ENCODE measurements around the gene NPIPB8.
"Not testable (repeated sequence)": the region's sequence is repeated elsewhere in the genome, so short reads cannot be mapped to it uniquely, and the experiment has no call there.

The NPIPB8 gene

DNA sequence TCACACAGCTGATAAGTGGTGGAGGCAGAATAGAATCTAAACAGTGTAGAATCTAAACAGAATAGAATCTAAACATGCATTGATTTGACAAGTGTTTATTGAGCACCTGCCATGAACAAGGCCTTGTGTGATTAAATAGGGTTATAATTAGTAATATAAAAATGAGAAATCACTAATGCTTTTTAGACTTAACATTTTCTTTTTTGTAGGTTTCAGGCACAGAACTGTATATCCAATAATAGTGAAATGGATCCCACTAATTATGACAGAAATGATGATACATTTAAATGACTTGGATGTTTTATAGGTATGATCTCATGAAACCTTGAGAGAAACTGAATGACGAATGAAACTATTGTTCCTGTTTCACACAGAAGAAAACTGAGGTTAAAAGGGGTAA, at the start of gene NPIPB8:
Gene NPIPB8 (plus strand): TSS at position 301 of the 400 bp plus-strand sequence. CDS start 296 bp downstream, outside the sequence.
- not testable (repeated sequence) for DNase-seq (ENCODE audit: low read depth)

DNA sequence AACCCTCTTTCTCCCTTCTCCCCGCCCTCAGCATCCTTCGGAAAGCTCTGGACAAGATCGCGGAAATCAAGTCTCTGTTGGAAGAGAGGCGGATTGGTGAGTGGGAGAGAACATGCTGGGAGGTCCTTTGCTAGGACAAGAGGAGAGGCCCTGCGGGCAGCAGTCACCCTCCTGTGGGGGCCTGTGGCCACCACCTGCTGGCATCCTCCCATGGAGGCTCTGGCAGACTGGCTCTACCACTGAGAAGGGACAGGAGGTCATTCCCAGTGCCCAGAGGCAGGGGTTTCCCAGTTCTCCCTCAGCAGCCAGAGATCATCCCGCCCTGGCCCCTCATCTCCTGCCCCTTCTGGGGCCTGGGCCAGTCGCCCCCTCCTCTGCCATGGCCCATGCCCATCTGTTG, 48.8 kb upstream of the NPIPB8 start:
- no peak for DNase-seq (ENCODE audit: low read depth)

DNA sequence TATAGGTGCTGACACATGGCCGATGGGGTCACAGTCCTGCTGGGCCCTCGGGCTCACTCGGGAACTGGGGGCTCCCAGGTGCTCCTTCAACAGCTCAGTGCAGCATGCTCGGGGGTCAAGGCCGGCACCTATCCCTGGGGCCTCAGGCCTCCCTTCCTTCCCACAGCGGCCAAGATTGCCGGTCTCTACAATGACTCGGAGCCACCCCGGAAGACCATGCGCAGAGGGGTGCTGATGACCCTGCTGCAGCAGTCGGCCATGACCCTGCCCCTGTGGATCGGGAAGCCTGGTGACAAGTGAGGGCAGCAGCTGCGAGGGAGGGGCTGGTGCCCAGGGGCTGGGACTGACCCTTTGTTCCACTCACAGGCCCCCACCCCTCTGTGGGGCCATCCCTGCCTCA, 47.9 kb upstream of the NPIPB8 start:
- no peak for DNase-seq (ENCODE audit: low read depth)

DNA sequence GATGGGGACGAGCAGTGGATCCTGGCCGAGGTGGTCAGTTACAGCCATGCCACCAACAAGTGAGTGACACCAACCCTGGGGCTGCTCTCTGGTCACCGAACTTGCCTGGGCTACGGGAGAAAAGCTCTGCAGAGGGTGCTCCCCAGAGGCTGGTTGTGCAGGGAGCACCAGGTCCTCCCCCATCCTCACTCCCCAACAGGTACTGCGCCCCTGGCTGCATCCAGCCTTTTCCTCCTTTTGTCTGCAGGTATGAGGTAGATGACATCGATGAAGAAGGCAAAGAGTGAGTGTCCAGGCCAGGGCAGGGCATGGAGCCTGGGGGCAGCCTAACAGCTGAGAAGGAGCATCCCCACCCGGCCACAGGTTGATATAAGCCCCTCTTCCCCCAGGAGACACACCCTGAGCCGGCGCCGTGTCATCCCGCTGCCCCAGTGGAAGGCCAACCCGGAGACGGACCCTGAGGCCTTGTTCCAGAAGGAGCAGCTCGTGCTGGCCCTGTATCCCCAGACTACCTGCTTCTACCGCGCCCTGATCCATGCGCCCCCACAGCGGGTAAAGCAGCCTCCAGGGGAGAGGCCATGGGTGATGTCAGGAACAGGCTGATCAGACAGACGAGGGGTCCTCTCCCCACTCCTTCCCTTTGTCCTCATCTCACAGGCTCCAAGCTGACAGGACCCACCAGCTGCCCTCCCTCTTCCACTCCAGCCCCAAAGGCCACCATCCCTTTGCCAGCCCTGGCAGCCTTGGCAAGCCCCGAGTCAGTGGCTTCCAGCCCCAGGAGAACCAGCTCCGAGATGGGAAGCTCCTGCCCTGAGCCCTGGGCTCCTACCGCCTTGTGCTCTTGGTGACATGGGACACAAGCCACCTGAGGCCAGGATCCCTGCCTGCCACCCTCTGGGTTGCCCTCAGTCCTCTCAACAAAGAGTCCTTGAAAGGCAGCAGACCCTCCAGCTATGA, 47.2 kb upstream of the NPIPB8 start:
- DNase-seq (ENCODE audit: low read depth): no peak

DNA sequence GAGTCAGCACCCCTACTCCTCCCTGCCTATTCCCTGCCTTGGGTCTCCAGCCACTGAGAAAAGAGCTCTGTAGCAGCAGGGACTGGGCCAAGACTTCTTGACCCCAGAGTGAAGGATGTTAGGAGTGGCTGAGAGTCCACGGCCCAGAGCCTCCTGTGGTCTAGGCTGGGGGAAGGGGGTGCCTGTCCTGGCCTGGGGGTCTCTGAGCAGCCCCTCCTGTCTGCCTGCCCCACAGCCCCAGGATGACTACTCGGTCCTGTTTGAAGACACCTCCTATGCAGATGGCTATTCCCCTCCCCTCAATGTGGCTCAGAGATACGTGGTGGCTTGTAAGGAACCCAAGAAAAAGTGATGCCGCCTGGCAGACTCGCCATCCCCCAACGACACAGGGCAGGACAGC, 46.5 kb upstream of the NPIPB8 start:
- DNase-seq (ENCODE audit: low read depth): no peak

DNA sequence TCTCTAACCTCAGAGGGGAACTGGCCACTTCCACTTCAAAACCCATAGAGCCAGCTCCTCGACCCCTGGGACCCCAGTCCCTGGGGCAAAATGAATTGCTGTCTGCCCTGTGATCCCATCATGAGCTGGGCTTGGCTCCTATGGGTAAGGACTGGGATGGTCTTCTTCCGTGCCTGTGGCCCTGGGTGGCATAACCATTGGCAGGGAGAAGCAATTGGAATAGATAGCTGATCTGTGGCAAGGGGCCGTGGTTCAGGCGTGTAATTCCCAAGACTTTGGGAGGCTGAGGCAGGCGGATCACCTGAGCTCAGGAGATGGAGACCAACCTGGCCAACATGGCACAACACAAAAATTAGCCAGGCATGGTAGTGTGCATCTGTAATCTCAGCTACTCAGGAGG, 45.4 kb upstream of the NPIPB8 start:
- no peak for DNase-seq (ENCODE audit: low read depth)

DNA sequence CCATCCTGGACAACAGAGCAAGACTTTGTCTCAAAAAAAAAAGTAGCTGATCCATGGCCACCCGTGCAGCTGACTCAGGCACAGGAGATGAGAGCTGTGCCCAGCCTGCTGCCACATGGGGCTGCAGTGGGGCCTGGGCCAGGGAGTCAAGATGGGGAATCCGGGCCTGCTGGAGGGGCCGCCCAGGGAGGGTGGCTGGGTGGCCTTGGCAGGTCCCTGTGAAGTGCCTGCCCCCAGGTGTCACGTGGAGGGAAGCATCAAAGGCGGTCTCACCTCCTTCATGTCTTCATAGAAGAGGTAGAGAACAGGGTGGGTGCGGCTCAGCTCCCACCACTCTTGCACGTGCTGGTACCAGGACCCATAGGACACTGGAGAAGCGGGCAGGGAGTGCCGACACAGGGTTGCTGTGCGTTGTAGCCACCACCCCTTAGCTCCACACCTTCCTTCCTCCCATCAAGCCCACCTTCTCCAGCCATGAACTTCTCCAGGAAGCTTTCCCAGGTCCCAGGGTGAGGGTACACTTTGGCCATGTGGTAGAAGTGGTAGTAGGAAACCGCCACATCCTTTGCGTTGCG, 44.8 kb upstream of the NPIPB8 start:
- no peak for DNase-seq (ENCODE audit: low read depth)

DNA sequence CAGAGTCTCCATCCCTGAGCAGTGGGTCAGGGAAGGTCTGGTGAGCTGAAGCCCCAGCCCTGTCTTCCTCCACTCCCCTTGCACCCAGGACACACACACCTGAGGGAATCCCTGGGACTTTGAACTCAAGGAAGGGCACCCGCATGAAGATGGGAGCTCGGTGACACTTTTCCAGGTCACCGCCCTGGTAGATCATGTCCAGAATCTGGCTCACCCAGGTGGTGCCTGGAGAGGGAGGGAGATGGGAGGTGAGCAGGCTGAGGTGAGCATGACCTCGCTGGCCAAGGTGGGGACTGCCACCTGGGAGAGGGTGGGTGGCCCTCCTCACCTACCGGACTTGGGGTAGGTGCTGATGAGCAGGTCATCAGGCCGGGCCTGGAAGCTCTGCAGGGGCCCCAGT, 42.4 kb upstream of the NPIPB8 start:
- not testable (repeated sequence) for DNase-seq (ENCODE audit: low read depth)

DNA sequence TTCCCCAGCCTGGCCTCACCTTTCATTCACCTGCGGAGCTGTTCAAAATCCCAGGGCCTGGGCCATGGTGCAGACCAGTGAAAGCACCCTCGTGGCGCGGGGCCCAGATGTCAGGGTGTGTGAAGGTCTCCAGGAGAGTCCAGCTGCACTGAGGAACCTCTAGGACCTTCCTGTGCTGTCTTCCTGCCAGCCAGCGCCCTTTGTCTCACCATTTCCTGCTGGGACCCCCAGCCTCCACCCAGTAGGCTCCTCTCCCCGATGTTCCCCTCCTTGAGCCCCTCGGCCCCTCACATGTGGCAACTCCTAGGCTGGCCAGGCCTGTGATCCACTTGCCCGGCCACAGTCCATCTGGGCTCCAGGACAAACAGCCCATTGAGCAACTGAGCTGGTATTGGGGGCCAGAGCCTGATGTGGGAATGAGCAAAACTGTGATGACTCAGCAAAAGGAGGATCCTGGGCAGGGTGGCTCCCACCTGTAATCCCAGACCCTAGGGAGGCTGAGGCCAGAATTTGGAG, 41.7 kb upstream of the NPIPB8 start:
- no peak for DNase-seq (ENCODE audit: low read depth)

DNA sequence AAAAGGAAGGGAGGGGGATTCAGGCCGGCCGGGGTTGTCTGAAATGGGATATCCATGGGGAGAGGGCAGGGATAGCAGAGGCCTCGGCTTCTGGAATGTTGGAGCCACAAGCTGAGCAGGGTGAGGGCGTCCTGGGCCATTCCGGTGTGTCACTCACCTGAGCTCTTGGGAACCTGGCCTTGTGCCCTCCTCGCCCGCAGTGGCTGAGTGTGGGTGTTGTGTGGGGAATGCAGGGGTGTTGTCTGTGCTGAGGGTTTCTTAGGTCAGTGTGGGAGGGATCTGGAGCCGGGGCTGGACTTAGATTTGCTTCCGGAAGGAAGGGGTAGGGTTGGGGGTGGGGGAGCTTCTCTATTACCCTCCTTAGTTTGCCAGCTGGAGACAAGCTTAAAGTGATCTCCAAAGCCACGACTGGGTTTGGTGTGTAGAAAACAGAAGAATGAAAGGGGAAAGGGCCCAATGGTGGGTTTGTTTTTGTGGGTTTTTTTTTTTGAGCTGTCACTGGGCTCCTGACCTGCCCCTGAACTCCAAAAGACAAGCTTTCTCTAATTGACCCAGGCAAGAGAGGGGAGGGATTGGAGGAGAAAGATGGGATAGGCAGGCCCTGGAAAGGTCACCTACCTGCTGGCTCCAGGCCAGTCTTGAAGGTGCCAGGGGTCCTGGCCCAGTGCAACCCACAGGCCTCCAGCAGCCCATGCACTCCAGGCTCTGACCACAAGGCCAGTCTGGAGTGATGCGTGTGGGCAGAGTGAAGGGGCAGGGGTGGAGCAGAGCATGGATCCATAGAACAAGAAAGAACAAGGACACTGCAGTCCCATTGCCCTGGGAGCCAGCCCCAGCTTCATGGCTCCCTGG, 40.8 kb upstream of the NPIPB8 start, which contains the start of gene SULT1A2:
Gene SULT1A2 (minus strand): TSS at position 211 of the 852 bp plus-strand sequence. CDS start 1,120 bp downstream, outside the sequence.
- DNase-seq (ENCODE audit: low read depth): no peak

DNA sequence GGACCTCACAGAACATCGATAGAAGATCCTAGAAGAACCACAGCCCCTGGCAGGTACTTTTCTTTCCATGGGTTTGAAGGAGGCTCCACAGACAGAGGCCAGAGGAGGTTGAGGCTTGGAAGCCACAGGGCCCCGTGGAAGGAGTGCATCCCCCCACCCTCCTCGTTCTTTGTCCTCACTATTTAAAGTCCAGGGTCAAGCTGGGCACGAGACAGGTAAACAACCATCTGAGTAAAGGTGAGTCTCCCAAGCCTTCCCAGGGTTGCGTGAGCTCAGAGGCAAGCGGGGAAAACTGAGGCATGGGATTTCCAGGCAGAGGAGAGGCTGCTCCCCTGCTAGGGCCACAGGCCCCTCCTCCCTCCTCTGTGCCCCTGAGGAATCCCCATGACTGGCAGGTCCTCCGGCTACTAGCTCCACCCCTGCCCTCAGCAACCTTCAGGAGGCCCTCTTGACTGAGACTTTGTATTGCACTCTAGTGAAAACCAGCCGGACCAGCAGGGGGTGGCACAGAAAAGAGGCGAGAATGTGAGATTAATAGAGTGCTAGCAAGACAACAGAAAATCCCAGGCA, 40.1 kb upstream of the NPIPB8 start:
- no peak for DNase-seq (ENCODE audit: low read depth)

DNA sequence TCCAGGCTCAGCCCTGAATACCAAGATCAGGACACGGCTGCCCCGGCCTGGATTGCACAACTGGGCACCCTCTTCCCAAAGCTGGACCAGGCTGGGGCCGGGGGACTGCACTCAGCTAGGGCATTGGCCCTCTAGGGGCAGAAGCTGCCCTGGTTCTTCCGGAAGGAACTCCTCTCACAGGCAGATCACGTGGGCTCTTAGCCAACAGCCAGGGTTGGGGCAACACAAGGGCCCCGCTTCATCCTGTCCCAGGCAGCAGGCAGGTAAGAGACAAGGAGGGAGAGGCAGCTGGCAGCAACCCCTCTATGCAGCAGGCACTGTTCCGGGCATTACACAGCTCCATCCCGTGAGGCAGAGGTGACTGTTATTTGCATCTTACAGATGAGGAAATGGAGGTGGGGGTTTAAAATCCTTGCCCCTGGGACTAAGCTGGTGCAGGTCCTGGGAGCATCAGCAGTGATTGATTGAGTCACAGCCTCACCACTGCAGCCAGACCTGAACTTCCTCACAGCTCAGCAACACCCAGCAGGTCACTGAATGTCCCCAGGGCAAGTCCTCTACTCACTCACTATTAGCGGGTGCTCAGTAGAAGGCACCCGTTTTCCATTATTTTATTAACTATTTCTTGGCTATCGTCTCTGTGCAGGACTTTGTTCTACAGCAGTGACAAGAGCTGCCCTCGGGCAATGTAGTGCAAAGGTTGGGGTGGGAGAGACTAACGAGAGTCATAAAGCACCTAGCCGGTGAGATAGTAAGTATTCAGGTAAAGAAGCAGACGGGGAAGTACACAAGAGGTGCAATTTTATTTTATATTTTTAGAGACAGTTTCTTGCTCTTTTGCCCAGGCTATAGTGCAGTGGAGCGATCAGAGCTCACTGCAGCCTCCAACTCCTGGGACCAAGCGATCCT, 38.2 kb upstream of the NPIPB8 start:
- not testable (repeated sequence) for DNase-seq (ENCODE audit: low read depth)

DNA sequence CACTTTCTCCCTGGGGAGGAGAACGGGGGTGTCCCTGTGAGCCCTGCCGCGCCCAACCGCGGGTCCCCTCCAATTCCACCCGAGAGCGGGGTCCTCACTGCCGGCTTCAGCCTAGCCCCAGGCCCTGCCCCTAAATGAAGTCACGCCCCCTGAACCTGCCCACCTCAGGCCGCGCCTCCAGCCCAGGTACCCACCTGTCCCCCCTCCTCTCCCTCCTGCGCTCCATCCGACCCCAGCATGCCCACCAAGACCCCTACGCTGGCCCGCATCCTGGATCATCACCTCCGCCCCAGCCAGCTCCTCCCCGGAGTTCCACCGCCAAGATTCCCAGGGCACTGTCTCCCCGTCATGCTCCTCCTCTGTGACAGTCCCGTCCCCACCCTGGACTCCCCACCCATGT, 36.9 kb upstream of the NPIPB8 start:
- not testable (repeated sequence) for DNase-seq (ENCODE audit: low read depth)

DNA sequence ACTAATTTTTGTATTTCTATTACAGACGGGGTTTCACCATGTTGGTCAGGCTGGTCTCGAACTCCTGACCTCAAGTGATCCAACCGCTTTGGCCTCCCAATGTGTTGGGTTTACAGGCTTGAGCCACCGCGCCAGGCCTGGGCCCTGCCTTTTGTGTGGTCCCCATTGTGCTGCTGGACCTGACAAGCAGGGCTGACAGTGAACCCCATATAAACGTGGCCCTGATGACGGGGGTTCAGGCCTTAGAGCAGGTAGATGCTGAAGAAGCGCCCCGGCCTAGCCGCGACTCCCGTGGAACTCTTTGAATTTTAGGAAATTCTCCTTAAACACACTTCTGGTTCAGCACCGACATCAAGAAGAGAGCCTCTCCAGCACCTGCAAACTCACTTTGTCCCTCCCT, 36.3 kb upstream of the NPIPB8 start:
- not testable (repeated sequence) for DNase-seq (ENCODE audit: low read depth)

DNA sequence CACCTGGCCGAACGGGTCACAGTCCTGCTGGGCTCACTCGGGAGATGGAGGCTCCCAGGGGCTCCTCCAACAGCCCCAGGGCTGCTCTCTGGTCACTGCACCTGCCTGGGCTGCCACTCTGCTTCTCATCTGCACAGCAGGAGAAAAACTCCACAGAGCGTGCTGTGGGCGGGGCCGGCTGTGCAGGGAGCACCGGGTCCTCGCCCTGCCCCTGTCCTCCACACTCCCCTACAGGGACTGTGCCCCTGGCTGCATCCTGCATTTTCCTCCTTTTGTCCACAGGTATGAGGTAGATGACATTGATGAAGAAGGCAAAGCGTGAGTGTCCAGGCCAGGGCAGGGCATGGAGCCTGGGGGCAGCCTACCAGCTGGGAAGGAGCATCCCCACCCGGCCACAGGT, 35.8 kb upstream of the NPIPB8 start:
- DNase-seq (ENCODE audit: low read depth): not testable (repeated sequence)

DNA sequence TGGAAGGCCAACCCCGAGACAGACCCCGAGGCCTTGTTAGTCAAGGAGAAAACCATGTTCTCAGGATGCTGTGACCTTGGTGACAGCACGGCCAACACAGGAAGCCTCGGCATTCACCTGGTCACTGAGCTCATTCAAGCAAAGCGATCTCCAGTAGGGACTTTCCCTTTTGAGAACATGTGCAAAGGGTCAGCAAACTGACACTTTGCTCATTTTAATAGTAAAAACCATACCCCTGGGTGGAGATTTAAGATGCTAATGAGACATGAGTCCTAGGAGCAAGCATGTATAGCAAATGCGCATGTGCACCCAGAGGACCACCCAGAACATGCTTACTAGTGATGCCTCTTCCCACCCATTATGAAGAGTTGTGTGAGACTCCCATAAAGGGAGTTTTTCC, 35.3 kb upstream of the NPIPB8 start:
- no peak for DNase-seq (ENCODE audit: low read depth)

DNA sequence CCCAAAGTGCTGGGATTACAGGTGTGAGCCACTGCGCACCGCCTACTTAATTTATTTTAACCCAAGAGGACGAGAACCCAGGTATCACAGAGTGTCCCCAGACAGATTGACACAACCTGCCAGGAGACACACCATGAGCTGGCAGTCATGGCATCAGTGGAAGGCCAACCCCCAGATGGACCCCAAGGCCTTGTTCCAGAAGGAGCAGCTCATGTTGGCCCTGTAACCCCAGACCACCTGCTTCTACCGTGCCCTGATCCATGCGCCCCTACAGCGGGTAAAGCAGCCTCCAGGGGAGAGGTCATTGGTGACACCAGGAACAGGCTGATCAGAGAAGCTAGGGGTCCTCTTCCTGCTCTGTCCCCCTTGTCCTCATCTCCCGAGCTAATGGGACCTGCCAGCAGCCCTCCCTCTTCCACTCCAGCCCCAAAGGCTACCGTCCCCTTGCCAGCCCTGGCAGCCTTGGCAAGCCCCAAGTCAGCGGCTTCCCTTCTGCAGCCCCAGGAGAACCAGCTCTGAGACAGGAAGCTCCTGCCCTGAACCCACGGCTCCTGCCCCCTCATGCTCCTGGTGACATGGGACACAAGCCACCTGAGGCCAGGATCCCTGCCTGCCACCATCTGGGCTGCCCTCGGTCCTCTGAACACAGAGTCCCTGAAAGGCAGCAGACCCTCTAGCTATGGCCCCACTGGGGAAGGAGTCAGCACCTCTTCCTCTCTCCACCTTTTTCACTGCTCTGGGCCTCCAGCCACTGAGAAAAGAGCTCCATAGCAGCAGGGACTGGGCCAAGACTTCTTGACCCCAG, 34.3 kb upstream of the NPIPB8 start:
- no peak for DNase-seq (ENCODE audit: low read depth)

DNA sequence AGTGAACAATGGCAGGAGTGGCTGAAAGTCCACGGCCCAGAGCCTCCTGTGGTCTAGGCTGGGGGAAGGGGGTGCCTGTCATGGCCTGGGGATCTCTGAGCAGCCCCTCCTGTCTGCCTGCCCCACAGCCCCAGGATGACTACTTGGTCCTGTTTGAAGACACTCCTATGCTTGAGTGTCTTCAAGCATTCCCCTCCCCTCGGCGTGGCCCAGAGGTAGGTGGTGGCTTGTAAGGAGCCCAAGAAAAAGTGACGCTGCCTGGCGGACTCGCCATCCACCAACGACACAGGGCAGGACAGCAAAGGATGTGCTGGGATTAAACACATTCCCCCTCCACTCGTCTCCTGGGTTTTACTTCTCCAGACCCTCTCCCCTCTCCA, 33.7 kb upstream of the NPIPB8 start:
- DNase-seq (ENCODE audit: low read depth): no peak

DNA sequence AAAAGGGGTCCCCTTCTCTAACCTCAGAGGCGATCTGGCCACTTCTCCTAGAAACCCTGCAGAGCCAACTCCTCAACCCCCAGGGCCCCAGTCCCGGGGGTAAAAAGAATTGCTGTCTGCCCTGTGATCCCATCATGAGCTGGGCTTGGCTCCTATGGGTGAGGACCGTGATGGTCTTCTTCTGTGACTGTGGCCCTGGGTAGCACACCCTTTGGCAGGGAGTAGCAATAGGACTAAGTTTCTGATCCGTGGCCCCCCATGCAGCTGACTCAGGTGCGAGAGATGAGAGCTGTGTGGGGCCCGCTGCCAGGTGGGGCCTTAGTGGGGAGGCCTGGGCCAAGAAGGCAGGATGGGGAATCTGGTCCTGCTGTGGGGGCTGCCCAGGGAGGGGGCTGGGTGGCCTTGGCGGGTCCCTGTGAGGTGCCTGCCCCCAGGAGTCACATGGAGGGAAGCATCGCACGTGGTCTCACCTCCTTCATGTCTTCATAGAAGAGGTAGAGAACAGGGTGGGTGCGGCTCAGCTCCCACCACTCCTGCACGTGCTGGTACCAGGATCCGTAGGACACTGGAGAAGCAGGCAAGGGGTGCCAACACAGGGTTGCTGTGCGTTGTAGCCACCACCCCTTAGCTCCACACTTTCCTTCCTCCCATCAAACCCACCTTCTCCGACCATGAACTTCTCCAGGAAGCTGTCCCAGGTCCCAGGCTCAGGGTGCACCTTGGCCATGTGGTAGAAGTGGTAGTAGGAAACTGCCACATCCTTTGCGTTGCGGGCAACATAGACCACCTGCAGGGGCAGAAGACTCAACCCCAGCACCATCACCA, 31.4 kb upstream of the NPIPB8 start:
- DNase-seq (ENCODE audit: low read depth): no peak

All from stimulated activated CD8-positive, alpha-beta memory T cell treated with anti-CD3 and anti-CD28 coated beads, Interleukin-12 subunit alpha, Interleukin-12 subunit beta, amount 100 ng/mL, for 4 hours (primary cell).